ENCODE data around the gene C11orf52.
"Not testable (repeated sequence)": the region's sequence is repeated elsewhere in the genome, so short reads cannot be mapped to it uniquely, and the experiment has no call there.

Gene C11orf52, protein sequence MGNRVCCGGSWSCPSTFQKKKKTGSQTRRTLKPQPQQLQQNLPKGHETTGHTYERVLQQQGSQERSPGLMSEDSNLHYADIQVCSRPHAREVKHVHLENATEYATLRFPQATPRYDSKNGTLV

DNA sequence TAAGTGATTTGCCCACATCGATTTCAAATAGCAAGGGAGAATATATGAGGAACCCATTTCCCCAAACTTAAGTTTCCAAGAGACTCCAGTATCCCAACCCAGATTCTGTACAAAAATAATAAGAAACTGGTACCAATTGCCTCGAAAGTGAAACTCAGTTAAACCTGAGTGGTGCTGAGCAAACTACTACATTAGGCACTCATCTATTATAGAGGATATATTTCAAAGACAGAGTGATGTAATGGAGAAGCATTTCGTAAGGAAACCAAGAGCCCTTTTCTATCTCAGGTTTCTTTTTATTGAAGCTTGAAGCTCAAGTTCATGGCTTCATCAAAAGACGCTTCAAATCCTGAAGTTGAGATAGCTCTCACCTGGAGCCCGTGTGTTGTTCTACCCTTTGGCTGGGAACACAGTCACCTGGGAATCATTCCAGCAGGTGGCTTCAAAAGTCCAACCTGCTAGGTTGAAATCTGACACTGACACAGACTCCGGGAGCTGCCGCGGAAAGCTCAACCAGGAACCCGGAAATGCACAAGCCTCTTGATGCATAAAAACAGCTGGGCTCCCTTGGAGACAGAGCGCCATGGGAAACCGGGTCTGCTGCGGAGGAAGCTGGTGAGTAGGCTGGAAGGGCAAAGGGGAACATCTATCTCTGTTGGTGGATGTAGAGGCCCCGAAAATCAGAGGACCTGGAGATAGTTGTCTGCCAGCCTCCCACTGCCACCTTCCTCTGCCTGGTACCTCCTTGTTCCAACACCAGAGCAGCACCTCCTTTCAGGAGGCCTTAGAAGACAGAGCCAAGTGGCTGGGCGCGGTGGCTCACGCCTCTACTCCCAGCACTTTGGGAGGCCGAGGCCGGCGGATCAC is at the start of gene C11orf52:
Gene C11orf52, plus strand, starts transcription at position 524 of the 867 bp plus-strand sequence. Its CDS starts 60 bp downstream, at position 584.
- DNase-seq (ENCODE audit: low read depth) = no peak

DNA sequence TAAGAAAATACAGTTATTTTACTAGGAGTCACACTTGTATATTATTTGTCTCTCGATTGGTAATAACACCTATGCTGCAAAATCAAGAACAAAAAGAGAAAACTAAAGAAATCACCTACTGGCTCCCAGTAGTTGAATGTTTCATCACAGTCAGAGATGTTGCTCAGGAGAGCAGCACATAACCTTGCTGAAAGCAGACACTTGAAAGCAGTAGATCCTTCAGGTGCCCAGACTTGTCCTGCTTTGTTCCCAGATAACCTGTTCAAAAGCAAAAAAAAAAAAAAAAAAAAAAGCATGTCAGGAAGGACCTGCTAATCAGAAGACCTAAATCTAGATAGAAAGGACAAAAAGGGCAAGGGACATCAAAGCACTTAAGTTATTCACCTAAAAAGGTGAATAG is 48.6 kb upstream of the C11orf52 start:
- no peak for DNase-seq (ENCODE audit: low read depth)

DNA sequence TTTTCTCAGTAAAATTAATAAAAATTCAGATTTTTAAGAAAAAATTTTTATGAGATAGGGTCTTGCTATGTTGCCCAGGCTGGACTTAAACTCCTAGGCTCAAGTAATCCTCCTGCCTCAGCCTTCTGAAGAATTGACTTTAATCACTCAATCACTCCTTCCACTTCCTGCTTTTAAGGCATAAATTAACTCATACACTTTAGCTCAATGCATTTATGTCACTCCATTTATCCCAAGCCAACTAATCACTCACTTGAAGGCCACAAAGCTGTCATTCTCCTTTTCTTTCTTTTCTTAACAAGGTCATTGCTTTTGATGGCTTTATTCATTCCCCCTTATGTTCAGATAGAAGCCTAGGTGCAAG is 48.2 kb upstream of the C11orf52 start:
- DNase-seq (ENCODE audit: low read depth) = no peak

DNA sequence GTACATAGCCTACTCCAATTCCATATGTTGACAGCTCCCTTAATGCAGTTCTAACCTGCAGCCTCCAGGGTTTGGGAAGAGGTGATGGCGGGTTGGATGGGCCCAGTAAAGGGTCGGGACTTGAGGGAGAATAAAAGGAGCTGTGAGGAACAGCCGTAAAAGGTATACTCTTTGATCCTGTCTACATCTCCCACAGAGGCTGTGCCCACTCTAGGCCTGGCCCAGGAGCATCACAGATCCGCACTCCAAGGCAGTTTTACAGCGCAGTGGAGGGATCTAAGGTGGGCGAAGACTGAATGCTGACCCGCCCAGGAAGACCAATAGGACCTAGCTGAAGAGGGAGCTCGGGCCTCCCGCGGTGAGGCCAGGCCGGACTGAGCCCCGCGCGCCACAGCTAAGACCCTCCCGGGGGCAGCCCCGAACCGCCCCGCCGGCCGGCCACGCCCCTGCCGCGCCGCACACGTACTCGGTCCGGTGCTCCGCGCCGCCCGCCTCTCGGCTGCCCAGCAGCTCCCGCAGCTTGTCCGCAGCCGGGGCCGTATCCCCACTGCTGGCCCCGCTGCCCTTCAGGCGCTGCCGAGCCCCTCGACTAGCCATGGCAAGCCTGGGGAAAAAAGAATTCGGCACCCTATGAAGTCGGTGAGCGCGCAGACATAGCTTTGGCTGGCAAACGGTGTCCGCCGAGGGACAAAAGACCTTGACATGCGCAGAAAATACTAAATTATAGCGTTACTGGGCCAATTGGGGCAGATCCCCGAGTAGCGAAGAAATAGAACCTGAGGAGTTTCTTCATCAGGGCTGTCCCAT is 47.6 kb upstream of the C11orf52 start, which contains the start of gene ALG9:
Gene ALG9, minus strand, starts transcription at position 696 of the 807 bp plus-strand sequence. Its CDS starts 99 bp downstream, at position 597.
- DNase-seq (ENCODE audit: low read depth) = peak; percentile 76

DNA sequence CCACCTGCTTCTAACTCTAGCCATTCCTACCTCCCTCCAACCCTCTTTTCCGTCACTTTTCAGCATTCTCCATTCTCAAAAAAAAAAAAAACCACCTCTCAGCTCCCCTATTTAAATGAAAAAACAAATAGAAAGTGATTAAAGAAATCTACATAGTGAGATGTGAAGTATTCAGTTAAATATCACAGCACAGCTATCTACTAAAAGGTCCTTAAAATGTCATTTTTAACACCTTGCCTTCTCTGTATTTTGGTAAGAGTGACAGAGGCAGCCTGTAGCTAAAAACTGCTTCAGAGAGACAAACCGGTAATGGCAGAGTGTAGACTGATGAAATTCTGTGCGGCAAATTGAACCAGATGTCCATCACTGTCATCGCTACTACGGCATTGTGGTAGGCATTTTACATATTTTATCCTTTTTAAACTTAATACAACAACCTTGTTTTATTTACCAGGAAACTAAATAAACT is 47.0 kb upstream of the C11orf52 start:
- DNase-seq (ENCODE audit: low read depth) = no peak

DNA sequence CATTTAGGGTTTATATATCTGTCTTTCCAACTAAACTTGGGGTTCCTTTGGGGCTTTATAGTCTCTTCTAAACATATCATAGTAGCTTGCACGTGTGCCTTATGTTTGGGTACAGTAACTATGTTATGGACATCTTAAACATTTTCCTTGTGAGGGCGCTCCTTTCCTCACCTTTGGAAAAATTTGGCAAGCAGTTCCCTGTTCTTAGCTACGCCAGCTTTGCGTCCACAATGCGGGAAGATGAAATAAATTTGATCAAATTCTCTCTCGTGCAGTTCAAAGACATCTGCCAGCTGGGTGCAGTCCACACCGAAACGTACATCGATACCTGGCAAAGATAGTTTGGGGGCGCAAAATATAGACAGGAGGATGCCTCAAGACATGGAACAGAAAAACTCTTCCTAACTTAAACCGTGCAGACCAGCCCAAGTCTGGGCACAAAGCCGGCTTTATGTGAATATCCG is 40.3 kb upstream of the C11orf52 start:
- DNase-seq (ENCODE audit: low read depth) = no peak

DNA sequence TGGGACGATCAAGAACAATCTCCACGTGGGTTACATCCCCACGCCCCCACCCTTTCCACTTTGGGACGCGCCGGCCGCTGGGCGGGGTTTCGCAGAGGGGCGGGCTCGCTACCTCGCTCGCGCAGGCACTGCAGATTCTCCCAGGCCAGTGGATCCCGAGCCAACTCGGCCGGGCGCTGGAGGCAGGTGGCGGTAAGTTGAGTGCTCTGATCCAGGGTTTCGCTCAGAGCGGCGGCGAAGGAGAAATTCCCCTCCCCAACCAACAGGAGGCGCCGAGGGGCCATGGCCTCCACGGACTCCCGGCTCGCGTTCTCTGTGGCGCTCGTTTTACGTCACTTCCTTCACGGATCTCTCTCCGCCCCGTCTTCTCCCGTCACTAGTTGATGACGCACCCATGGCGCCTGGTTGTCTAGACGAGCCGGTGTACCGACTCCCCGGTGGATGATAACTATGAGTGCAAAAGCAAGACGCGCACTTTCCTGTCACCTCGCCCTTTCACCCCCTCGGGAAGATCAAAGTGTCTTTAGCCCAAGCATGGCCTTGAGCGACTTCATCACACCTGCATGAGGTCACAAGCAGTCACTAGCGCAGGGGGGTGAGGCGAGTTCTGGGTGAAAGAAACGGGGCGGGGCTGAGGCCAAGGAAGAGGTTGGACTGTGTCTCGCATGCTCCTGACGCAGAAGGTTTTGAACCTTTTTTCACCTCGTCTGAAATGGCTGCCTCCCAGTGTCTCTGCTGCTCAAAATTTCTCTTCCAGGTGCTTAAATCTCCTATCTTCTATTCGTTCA is 39.7 kb upstream of the C11orf52 start, which contains the start of the genes CFAP68 and FDXACB1:
Gene CFAP68, plus strand, starts transcription at position 693 of the 788 bp plus-strand sequence. Its CDS starts 20 bp downstream, at position 713.
Gene FDXACB1, minus strand, starts transcription at position 317 of the 788 bp plus-strand sequence. Its CDS starts 33 bp downstream, at position 284.
- DNase-seq (ENCODE audit: low read depth) = peak; percentile 92

DNA sequence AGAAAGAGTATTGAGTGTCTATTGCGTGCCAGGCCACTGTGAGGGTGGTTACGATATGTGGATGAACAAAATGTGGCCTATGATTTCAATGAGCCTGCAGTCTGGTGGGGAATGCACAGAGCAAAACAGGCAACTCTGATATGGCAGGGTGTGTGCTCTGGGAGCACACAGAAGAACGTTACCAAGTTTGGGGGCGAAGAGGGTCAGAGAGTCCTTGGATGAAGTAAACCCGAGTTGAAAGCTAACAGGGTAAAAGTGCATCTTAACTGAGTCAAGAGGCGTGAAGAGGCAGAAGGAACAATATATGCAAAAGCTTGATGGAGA is 39.1 kb upstream of the C11orf52 start:
- no peak for DNase-seq (ENCODE audit: low read depth)

DNA sequence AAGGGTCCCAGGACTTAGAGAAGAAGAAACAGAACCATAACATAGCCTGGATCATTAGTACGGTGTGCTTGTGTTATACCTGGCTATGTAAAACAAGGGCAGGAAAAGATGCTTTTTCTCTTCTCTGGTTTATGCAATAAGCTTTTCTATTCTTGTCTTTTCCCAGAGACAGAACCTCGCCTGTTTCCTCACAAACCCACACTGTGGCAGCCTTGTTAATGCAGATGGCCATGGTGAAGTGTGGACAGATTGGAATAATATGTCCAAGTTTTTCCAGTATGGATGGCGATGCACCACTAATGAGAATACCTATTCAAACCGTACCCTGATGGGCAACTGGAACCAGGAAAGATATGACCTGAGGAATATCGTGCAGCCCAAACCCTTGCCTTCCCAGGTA is 36.5 kb upstream of the C11orf52 start:
- no peak for DNase-seq (ENCODE audit: low read depth)

DNA sequence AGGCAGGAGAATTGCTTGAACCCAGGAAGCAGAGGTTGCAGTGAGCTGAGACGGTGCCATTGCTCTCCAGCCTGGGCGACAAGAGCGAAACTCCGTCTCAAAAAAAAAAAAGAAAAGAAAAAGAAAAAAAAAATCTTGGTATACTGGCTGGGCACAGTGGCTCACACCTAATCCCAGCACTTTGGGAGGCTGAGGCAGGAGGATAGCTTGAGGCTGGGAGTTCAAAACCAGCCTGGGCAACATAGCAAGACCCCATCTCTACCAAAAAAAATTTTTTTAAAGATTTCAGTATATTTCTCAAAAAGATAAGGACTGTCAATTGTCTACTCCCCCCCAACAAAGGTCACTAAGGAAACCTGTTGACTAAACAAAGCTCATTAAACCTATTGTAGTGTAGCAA is 33.7 kb upstream of the C11orf52 start:
- not testable (repeated sequence) for DNase-seq (ENCODE audit: low read depth)

DNA sequence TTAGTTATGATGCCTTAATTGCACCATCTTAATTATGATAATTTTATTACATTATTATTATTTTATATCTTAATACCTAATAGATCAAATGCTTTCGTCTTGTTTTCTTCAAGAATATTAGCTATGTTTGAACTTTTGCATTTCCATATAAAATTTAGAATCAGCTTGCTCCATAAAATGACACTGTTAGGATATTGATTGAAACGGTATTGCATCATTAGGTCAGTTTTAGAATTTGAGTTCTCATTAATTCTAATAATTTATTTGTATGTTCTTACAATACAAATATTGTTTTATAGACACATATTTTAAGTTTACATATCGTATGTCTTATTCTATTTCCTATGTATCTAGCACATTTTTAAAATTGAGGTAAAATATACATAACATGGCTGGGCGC is 32.7 kb upstream of the C11orf52 start:
- no peak for DNase-seq (ENCODE audit: low read depth)

DNA sequence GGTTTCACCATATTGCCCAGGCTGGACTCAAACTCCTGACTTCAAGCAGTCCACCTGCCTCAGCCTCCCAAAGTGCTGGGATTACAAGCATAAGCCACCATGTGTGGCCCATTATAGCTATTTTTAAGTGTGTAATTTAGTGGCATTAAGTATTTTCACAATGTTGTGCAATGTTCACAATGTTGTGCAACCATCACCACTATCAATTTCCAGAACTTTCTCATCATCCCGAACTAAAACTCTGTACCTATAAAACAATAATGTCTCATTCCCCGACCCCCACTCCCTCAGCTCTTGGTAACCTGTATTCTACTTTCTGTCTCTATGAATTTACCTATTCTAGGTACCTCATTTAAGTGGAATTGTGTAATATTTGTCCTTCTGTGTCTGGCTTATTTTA is 31.9 kb upstream of the C11orf52 start:
- DNase-seq (ENCODE audit: low read depth) = no peak

DNA sequence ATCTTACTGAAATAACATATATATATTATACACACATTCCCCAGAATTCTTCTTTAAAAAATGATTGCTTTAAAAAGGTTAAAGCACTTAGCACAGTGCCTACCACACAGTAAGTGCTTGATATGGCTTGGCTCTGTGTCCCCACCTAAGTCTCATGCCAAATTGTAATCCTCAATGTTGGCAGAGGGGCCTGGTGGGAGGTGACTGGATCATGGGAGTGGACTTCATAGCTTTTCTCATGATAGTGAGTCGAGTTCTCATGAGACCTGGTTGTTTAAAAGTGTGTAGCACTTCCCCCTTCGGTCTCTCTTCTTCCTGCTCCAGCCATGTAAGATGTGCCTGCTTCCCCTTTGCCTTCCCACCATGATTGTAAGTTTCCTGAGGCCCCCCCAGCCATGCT is 13.3 kb upstream of the C11orf52 start:
- no peak for DNase-seq (ENCODE audit: low read depth)

DNA sequence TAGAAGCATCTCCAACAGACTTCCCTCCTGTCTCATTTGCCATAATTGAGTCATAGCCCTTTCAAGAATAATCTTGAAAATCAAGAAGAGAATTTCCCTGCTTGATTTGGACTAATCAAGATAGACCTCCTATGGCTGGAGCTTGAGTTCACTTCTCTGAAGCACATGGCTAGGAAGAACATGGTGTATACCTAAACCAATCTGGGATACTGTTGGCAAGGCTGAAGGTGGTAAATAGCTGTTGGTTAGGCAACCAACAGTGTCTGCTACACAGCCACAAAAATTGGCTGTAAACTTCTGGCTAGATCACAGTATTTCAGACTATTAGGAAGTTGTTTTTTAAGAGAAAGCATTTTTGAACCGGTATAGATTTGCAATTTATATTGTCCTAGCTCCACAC is 12.0 kb upstream of the C11orf52 start:
- no peak for DNase-seq (ENCODE audit: low read depth)

DNA sequence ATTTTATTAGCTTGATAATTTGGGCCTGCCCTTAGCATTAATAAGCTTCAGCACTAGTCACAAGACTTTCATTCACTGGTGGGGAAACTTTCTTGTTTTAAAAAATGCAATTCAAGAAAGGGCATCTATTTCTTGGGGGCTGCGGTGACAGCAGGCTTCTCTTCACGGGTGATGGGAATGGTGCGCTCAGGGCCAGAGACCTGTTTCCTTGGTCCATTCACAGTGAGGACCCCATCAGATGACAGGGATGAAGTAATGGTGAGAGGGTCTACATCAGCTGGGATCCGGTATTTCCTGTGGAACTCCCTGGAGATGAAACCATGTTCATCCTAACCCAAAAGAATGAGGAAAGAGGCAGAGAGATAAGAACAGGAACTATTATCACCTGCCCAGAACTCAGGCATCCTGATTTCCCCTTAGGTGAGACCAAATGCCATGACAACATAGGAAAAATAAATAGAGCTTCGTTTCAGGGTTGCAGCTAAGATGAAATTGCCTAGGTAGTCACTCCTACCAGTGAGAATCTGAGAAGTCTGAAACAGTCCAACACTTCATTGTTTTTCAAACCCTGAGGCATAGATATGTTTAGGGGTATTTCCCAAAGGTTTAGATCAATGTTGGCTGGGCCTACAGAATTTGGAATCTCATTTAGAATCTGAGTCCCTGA is 9.9 kb upstream of the C11orf52 start:
- no peak for DNase-seq (ENCODE audit: low read depth)

DNA sequence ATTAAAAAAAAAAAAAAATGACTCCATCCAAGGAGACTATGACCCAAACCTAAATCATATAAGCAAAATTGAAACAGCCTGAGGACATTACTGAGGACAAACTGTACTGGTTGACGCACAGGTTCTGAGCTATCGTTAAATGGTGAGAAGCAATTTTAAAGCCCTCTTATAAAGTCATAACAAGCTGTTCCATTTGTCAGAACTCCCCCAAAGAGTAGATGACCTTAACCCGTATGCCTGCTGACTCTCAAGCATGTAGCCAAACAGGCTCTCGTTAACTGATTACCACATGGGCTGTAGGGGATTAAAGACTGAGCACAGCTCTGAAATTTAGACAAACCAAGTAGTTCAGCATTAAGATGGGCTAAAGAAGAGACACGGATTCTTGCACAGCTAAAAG is 9.3 kb upstream of the C11orf52 start:
- DNase-seq (ENCODE audit: low read depth) = no peak

DNA sequence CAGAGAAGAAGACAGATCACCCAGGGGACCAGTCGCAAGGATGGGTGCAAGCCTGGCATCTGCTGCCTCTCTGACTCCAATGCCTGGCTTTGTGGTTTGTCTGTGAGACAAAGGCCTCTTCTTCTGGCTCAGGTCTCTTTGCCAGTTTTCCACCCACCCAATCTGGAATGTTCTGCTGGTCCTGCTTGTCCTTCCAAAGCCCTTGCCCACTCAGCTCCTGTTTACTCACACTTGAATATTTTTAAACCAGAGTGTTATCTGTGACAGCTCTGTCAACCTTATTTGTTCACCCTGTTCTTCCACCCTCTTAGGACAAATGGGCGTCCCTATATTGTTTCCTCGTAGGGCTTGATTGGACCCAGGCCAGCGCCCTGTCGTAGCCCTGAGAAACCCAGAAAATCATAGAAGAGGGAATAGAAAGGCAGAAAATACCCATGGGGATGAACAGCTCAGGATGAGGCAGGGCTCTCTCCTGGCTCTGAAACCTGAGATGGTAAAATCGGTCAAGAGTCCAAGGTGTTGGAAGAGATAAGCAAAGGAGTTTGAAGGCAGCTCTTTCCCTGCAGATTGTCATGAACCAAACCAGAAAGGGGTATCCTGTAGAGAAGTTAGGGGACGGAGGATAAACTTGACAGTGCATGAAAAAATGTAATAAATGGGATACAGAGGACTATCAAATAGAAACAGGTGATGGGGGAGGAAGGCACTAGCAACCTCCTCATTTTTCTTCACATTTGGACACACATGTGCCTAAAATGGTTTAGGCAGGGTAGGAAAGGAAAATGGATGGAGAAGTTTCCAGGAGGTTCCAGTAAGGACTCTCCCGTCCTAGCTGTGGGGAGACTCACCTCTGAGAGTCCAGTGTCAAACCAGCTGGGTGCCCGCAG is 7.8 kb upstream of the C11orf52 start:
- DNase-seq (ENCODE audit: low read depth) = no peak

DNA sequence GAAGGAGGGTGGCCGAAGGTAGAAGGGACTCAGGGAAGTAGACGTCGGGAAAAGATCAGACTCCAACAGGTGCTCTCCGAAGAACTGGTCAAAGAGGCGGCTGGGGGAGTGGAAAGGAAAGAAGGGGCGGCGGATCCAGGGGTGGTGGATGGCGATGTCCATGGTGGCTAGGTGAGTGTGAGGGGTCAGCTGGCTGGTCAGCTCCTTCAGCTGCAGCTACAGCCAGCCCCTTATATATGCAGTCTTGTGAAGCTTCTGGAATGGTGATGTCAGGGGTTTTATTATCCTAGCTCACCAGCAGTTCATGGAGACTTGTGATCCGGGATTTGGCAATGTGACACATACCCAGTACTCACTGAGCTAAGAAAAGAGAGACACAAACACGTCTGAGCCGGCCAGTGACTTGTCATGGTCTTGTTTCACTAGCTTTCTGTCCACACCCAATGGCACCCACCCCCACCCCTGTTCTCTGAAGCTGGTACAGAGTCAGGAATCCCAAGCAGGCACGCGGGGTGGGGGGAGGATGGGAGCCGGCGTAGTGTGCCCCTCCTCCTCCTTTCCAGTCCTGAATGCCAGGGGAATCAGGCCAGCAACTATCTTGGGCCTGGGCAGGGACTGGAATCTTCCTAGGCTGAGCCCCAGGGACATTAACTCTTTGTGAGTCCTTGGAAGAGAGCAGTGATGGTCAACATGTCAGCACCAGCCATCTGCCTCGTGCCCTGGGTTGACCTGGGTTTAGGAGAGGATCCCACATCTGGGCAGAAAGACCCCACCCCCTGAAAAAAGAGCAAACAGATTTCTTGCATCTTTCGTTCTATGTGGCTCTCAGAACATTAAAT is 6.9 kb upstream of the C11orf52 start, which contains the start of gene CRYAB:
Gene CRYAB, minus strand, starts transcription at position 208 of the 839 bp plus-strand sequence. Its CDS starts 46 bp downstream, at position 162.
- no peak for DNase-seq (ENCODE audit: low read depth)

DNA sequence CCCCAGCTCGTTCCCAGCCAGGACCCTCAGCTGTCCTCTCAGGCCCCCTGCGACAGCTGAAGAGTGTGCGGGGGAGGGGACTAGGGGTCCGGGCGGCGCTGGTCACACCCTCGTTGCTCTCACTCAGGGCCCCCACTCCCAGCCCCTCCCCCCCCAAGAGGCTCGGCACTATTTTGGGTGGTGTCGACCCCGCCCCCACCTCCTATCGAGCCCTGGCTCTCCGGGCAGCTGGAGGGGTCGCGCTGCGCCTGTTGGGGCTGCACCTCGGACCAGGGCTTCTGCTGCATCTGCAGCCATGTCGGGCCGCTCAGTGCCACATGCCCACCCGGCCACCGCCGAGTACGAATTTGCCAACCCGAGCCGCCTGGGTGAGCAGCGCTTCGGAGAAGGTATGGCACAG is 6.2 kb upstream of the C11orf52 start, which contains the start of gene HSPB2:
Gene HSPB2, plus strand, starts transcription at position 200 of the 400 bp plus-strand sequence. Its CDS starts 96 bp downstream, at position 296.
- no peak for DNase-seq (ENCODE audit: low read depth)
